Tibial nerve (tissue), 4 donors: ENCODE data around the gene HIP1.

Experiments used
- CTCF ChIP-seq, 5 experiments: fragments of 200-600 bp in 3 of 5; fragments of 450-650 bp in 2 of 5; sonication (generic) in 3 of 5; IDR thresholded peaks; one replicate each; pipeline ENCODE4 v1.5.1; 2016 to 2019; ENCODE audit warnings: antibody characterized with exemption in 5 of 5, mild to moderate bottlenecking in 3 of 5, moderate library complexity in 2 of 5
- EP300 ChIP-seq, 2 donors: sonication (generic); formaldehyde crosslinking; IDR thresholded peaks; one replicate each; pipeline ENCODE4 v1.6.1; 2017; ENCODE audit warnings: antibody characterized with exemption in 2 of 2, mild to moderate bottlenecking in 1 of 2
- POLR2A ChIP-seq, 2 donors: fragments of 450-650 bp; IDR thresholded peaks; one replicate each; pipeline ENCODE4 v1.6.1; 2017; ENCODE audit warnings: antibody characterized with exemption in 2 of 2, mild to moderate bottlenecking in 2 of 2, moderate library complexity in 2 of 2

- no peak for TF ChIP-seq CTCF (IDR thresholded peaks at IDR 0.05)
- no peak for TF ChIP-seq POLR2A (IDR thresholded peaks at IDR 0.05)
- TF ChIP-seq EP300 (IDR thresholded peaks at IDR 0.05) = no peak
These were observed 201.7 kb downstream of the HIP1 start for GRCh38 chr7:75536940-75537538.
